Measurements from ENCODE around the gene FCAMR.

- TF ChIP-seq CTCF (IDR thresholded peaks at IDR 0.05; ENCODE audit: low read depth, low read length) (no peak), EZH2phosphoT487 (IDR thresholded peaks at IDR 0.05; ENCODE audit: low read depth) (no peak)
Measured at GRCh38 chr1:206930210-206930798, 40.0 kb downstream of the FCAMR start.
